Kidney (tissue), 14 donors: ENCODE results near the gene CYS1. TPM values are rescaled to one million over a fixed set of nuclear protein-coding genes. Genes with fewer than 3 reads are reported as not detected.
A peak's percentile ranks its signal among the peaks of the same experiment; 100 is the strongest.

ENCODE experiments used
- DNase-seq, 5 donors: peaks; one replicate each; pipeline ENCODE4 v3.0.0-alpha.2; 2013 to 2020
- FAIRE-seq: peaks from 2 replicates; lab custom pipeline; 2012; peaks lifted over from hg19 to GRCh38; lab: Jason Lieb, UNC
- H3K27ac ChIP-seq, 2 donors: one replicate each; pipeline ENCODE4 v1.7.0; 2013; ENCODE audit warnings: low read depth in 2 of 2, low read length in 2 of 2, inconsistent platforms in 1 of 2
- H3K27me3 ChIP-seq: one replicate; pipeline ENCODE4 v1.7.1; 2013; ENCODE audit warnings: low read length, inconsistent platforms; ENCODE audit not compliant: control insufficient read depth, insufficient read depth
- H3K36me3 ChIP-seq, 3 donors: one replicate each; pipeline versions ENCODE4 v1.7.0 to v1.7.1; 2013; ENCODE audit warnings: low read length in 3 of 3, control low read depth in 1 of 3, inconsistent platforms in 1 of 3; ENCODE audit not compliant: insufficient read depth in 3 of 3, control insufficient read depth in 2 of 3
- H3K4me1 ChIP-seq, 3 donors: one replicate each; pipeline versions ENCODE4 v1.7.0 to v1.7.1; 2013; ENCODE audit warnings: low read length in 3 of 3, inconsistent platforms in 1 of 3, low read depth in 1 of 3; ENCODE audit not compliant: control insufficient read depth in 2 of 3, insufficient read depth in 2 of 3
- H3K4me3 ChIP-seq, 3 donors: one replicate each; pipeline versions ENCODE4 v1.7.0 to v1.8.1; 2013; ENCODE audit warnings: low read length in 3 of 3, control low read depth in 1 of 3, inconsistent platforms in 1 of 3
- H3K9ac ChIP-seq, 3 donors: one replicate each; pipeline versions ENCODE4 v1.7.0 to v1.7.1; 2013; ENCODE audit warnings: low read length in 3 of 3, control low read depth in 1 of 3, inconsistent platforms in 1 of 3
- H3K9me3 ChIP-seq, 3 donors: one replicate each; pipeline versions ENCODE4 v1.7.0 to v1.7.1; 2013; ENCODE audit warnings: low read length in 3 of 3, control low read depth in 1 of 3, inconsistent platforms in 1 of 3; ENCODE audit not compliant: control insufficient read depth in 2 of 3, insufficient read depth in 1 of 3
- intact Hi-C: fragments of 100-400 bp; cut with DNase I; formaldehyde crosslinking; loops from one replicate; pipeline ENCODE4 v1.11.1; 2022
- polyA plus RNA-seq: library from polyadenylated mRNA; stranded (reverse); fragments of 350-450 nt; fragmentation: Illumina TruSeq; extraction: RNeasy Lipid Tissue Mini Kit (QIAGEN cat#74804); gene quantifications from one replicate; pipeline ENCODE4 v1.2.3, GENCODE V29; 2014; ENCODE audit warnings: low read depth, low replicate concordance; ENCODE audit not compliant: insufficient read depth
- total RNA-seq: library from RNA; stranded (reverse); fragmentation: NEBNext Ultra II Directional; extraction: Animal tissue kit (Norgen Biotek cat#: 25700); gene quantifications from one replicate; pipeline ENCODE4 v1.2.1, GENCODE V29; 2021
- TF ChIP-seq, protein P1 (sequence below): IDR thresholded peaks from 3 replicates; pipeline ENCODE4 v1.5.1; 2012; ENCODE audit warnings: mild to moderate bottlenecking, moderate library complexity, borderline replicate concordance; ENCODE audit not compliant: insufficient read depth; ENCODE audit errors: extremely low read depth
- donor health status: control.
- donor health status: control.
- donor health status: control.
- donor health status: control.
- donor health status: control.
- donor health status: DM: yes; HTN: yes; CAD: no.
- donor health status: Normal renal cell carcinoma (clear cell type).

CYS1 gene
- total and polyA plus RNA-seq, 2 donors from 2014 or later: 245 to 276 TPM

GRCh38 chr2:10009811-10010781, 70.1 kb downstream of the CYS1 start:
- Histone ChIP-seq H3K9me3 (no peaks in the 10 kb centered on the region), H3K27me3 (no peaks in the 10 kb centered on the region), H3K9ac (peak overlapping the region in 2 of 3 donors; percentile 17 to 40), H3K4me1 (peaks cover 0 to 12% (median 11%) of the 10 kb centered on the region in 3 donors), H3K27ac (peak overlapping the region; percentile 71 to 76), H3K4me3 (no peak overlapping the region), H3K36me3 (no peaks in the 10 kb centered on the region)
- TF ChIP-seq, protein P1, sequence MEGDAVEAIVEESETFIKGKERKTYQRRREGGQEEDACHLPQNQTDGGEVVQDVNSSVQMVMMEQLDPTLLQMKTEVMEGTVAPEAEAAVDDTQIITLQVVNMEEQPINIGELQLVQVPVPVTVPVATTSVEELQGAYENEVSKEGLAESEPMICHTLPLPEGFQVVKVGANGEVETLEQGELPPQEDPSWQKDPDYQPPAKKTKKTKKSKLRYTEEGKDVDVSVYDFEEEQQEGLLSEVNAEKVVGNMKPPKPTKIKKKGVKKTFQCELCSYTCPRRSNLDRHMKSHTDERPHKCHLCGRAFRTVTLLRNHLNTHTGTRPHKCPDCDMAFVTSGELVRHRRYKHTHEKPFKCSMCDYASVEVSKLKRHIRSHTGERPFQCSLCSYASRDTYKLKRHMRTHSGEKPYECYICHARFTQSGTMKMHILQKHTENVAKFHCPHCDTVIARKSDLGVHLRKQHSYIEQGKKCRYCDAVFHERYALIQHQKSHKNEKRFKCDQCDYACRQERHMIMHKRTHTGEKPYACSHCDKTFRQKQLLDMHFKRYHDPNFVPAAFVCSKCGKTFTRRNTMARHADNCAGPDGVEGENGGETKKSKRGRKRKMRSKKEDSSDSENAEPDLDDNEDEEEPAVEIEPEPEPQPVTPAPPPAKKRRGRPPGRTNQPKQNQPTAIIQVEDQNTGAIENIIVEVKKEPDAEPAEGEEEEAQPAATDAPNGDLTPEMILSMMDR: no peak
- FAIRE-seq: no peak
- intact Hi-C loops: no loop called here
- peak in 3 of 5 donors; percentile 19 to 87 (median 46) for DNase-seq

DNA sequence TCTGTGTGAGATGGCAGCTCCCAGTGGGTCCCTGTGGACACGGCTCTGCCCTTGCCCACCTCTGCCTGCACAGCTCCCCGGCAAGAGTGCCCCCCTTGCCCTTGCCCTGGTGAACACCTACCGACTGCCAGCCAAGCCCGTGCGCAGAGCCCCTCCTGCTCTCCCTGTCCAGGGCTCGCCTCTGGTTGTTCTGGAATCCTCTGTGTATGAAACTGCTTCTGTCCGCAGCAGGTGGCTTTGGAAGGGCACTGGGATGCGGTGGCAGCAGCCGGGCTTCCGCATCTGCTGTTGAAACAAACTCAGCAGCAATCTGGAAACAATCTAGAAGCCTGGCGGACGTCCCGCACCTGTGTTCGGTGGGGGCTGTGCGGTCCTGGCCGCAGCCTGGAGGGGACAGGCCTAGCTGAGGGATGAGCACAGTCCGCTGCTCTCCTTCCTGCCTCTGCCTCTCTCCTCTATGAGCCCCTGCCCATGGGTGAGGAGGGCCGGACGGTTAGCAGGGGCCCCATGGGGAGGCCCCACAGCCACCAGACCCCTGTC, 70.9 kb downstream of the CYS1 start:
- no peaks in the 10 kb centered on the region for H3K36me3 ChIP-seq
- TF ChIP-seq, protein P1: no peak
- peaks cover 0 to 12% (median 11%) of the 10 kb centered on the region in 3 donors for H3K4me1 ChIP-seq
- peak overlapping the region in 2 of 3 donors; percentile 17 to 40 for H3K9ac ChIP-seq
- FAIRE-seq (no peak), DNase-seq (peak in 2 of 5 donors; percentile 37 to 41)
- H3K9me3 ChIP-seq: no peaks in the 10 kb centered on the region
- no peaks in the 10 kb centered on the region for H3K27me3 ChIP-seq
- intact Hi-C loops: no loop called here
- no peak overlapping the region for H3K4me3 ChIP-seq
- peak overlapping the region; percentile 51 to 76 for H3K27ac ChIP-seq

DNA sequence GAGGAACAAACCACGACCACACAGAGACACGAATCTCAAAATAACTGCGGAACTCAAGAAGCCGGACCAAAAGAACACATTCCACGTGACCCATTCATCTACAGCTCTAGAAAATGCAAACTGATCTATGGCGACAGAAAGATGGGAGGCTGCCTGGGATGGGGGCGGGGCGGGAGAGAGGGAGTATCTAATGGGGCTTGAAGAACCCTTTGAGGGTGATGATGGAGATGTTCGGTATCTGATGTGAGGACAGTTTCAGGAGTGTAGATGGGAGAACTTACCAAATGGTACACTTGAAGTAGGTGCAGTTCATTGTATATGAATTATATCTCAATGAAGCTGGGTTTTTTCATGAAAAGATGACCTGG, 71.4 kb downstream of the CYS1 start:
- Histone ChIP-seq H3K9me3 (no peaks in the 10 kb centered on the region), H3K36me3 (no peaks in the 10 kb centered on the region), H3K9ac (no peak overlapping the region), H3K27me3 (no peaks in the 10 kb centered on the region), H3K27ac (no peak overlapping the region), H3K4me3 (no peak overlapping the region), H3K4me1 (peaks cover 0 to 12% (median 11%) of the 10 kb centered on the region in 3 donors)
- intact Hi-C loops: no loop called here
- FAIRE-seq (no peak), DNase-seq (peak in 1 of 5 donors; percentile 15)
- TF ChIP-seq, protein P1: no peak
